ENCODE results near the gene MRPL41. TPM values are rescaled to one million over a fixed set of nuclear protein-coding genes. Genes with fewer than 3 reads are reported as not detected.
A peak's percentile ranks its signal among the peaks of the same experiment; 100 is the strongest.

MRPL41 gene
- total RNA-seq, 1 donor: 30.4 TPM

GRCh38 chr9:137575716-137576411 lies 24.2 kb downstream of the MRPL41 start:
- no peak overlapping the region for H3K4me2 ChIP-seq (ENCODE audit: insufficient read depth, low read length)
- DNase-seq (ENCODE audit: insufficient read length, low spot score, missing footprints): peak; percentile 80
- no peaks in the 10 kb centered on the region for H3K9me3 ChIP-seq (ENCODE audit: low read depth, low read length)
- no peak overlapping the region for H3K4me3 ChIP-seq (ENCODE audit: insufficient read depth, low read length)
- peaks cover 16% of the 10 kb centered on the region for H3K4me1 ChIP-seq (ENCODE audit: insufficient read depth, low read length)
- H4K20me1 ChIP-seq (ENCODE audit: insufficient read depth, low read length): peaks cover 19% of the 10 kb centered on the region
- H3K27ac ChIP-seq (ENCODE audit: low read depth, low read length): no peak overlapping the region
- TF ChIP-seq, protein P1, sequence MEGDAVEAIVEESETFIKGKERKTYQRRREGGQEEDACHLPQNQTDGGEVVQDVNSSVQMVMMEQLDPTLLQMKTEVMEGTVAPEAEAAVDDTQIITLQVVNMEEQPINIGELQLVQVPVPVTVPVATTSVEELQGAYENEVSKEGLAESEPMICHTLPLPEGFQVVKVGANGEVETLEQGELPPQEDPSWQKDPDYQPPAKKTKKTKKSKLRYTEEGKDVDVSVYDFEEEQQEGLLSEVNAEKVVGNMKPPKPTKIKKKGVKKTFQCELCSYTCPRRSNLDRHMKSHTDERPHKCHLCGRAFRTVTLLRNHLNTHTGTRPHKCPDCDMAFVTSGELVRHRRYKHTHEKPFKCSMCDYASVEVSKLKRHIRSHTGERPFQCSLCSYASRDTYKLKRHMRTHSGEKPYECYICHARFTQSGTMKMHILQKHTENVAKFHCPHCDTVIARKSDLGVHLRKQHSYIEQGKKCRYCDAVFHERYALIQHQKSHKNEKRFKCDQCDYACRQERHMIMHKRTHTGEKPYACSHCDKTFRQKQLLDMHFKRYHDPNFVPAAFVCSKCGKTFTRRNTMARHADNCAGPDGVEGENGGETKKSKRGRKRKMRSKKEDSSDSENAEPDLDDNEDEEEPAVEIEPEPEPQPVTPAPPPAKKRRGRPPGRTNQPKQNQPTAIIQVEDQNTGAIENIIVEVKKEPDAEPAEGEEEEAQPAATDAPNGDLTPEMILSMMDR (IDR thresholded peaks at IDR 0.05; ENCODE audit: extremely low read depth, low read depth, low read length): no peak
- no peaks in the 10 kb centered on the region for H3K27me3 ChIP-seq (ENCODE audit: insufficient read depth, low read length)
- H3K79me2 ChIP-seq (ENCODE audit: insufficient read depth, low read length): peaks cover 57% of the 10 kb centered on the region
- no peak overlapping the region for H2AFZ ChIP-seq (ENCODE audit: low read length)
- peaks cover 32% of the 10 kb centered on the region for H3K36me3 ChIP-seq (ENCODE audit: insufficient read depth, low read length)

DNA sequence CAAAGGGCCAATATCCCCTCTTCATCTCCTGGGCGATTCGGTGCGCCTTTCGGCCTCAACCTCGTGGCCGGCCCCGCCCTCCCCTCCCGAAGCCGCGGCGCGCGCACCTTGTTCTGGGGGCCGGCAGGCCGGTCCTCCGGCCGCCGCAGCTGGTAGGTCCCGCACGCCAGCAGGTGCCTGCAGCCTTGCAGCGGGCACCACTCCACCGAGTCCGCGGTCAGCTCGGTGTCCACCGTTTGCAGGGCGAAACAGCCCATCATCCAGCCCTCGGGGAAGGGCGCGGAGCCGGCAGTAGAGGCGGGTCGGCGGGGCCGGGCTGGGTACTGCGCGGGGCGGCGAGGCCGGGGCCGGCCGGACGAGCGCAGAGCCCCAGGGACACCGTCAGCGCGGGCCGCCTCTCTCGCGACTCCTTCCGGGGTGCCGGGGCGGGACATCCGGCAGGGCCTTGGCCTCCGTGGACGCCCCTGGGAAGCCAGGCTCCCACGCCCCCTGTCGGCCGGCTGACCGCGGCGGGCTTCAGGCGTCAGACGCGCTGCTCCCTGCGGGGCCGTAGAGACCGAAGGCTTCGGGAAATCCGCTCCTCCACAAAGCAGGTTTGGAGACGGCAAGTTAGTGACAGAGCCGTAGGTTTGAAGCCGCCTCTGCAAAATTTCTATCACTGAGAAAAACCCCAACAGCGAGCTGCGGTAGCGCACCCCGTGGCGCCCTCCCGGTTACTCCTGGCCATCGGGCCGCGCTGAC lies 27.0 kb downstream of the MRPL41 start, which contains the start of gene DPH7:
DPH7 (minus strand) TSS at position 408 of the 741 bp plus-strand sequence; CDS start at position 260, 148 bp downstream.
- DNase-seq (ENCODE audit: insufficient read length, low spot score, missing footprints): peak; percentile 100
- peaks cover 50% of the 10 kb centered on the region for H3K79me2 ChIP-seq (ENCODE audit: insufficient read depth, low read length)
- peaks cover 18% of the 10 kb centered on the region for H4K20me1 ChIP-seq (ENCODE audit: insufficient read depth, low read length)
- peaks cover 29% of the 10 kb centered on the region for H3K36me3 ChIP-seq (ENCODE audit: insufficient read depth, low read length)
- TF ChIP-seq, protein P1 (IDR thresholded peaks at IDR 0.05; ENCODE audit: extremely low read depth, low read depth, low read length): peak; percentile 79
- H2AFZ ChIP-seq (ENCODE audit: low read length): peak within 1 kb of the TSS; percentile 87
- H3K27ac ChIP-seq (ENCODE audit: low read depth, low read length): peak within 1 kb of the TSS; percentile 69
- H3K4me1 ChIP-seq (ENCODE audit: insufficient read depth, low read length): peaks cover 16% of the 10 kb centered on the region
- H3K27me3 ChIP-seq (ENCODE audit: insufficient read depth, low read length): no peaks in the 10 kb centered on the region
- H3K4me2 ChIP-seq (ENCODE audit: insufficient read depth, low read length): peak within 1 kb of the TSS; percentile 78
- H3K4me3 ChIP-seq (ENCODE audit: insufficient read depth, low read length): peak within 1 kb of the TSS; percentile 89
- no peaks in the 10 kb centered on the region for H3K9me3 ChIP-seq (ENCODE audit: low read depth, low read length)

GRCh38 chr9:137579259-137579604 lies 27.6 kb downstream of the MRPL41 start:
- no peak for DNase-seq (ENCODE audit: insufficient read length, low spot score, missing footprints)
- H3K4me2 ChIP-seq (ENCODE audit: insufficient read depth, low read length): peak overlapping the region; percentile 78
- no peaks in the 10 kb centered on the region for H3K9me3 ChIP-seq (ENCODE audit: low read depth, low read length)
- peaks cover 18% of the 10 kb centered on the region for H4K20me1 ChIP-seq (ENCODE audit: insufficient read depth, low read length)
- H2AFZ ChIP-seq (ENCODE audit: low read length): peak overlapping the region; percentile 87
- H3K27ac ChIP-seq (ENCODE audit: low read depth, low read length): peak overlapping the region; percentile 69
- peaks cover 52% of the 10 kb centered on the region for H3K79me2 ChIP-seq (ENCODE audit: insufficient read depth, low read length)
- no peaks in the 10 kb centered on the region for H3K27me3 ChIP-seq (ENCODE audit: insufficient read depth, low read length)
- peaks cover 27% of the 10 kb centered on the region for H3K36me3 ChIP-seq (ENCODE audit: insufficient read depth, low read length)
- TF ChIP-seq, protein P1 (IDR thresholded peaks at IDR 0.05; ENCODE audit: extremely low read depth, low read depth, low read length): no peak
- peaks cover 16% of the 10 kb centered on the region for H3K4me1 ChIP-seq (ENCODE audit: insufficient read depth, low read length)
- H3K4me3 ChIP-seq (ENCODE audit: insufficient read depth, low read length): peak overlapping the region; percentile 89
